Upper lobe of left lung (tissue), 6 donors: ENCODE data around the gene B3GNT9. TPM values are rescaled to one million over a fixed set of nuclear protein-coding genes. Genes with fewer than 3 reads are reported as not detected.

Experiments used
- ATAC-seq, 2 donors: fragments of 200-7000 bp; cut with Tn5 transposase; one replicate each; pipeline ENCODE4 v1.9.1; 2022; ENCODE audit warnings: mild to moderate bottlenecking in 2 of 2, moderate library complexity in 2 of 2; ENCODE audit not compliant: low FRiP score in 2 of 2
- DNase-seq, 2 donors: peaks; one replicate each; pipeline ENCODE4 v3.0.0-alpha.2; 2019 to 2020
- H3K27ac ChIP-seq, 4 donors: fragments of 200-600 bp; sonication (generic); one replicate each; pipeline ENCODE4 v1.5.1; 2016 to 2019
- H3K27me3 ChIP-seq, 4 donors: fragments of 200-600 bp; sonication (generic); one replicate each; pipeline ENCODE4 v1.5.1; 2017 to 2019
- H3K36me3 ChIP-seq, 4 donors: fragments of 200-600 bp; sonication (generic); one replicate each; pipeline ENCODE4 v1.5.1; 2016 to 2019
- H3K4me1 ChIP-seq, 4 donors: fragments of 200-600 bp; sonication (generic); one replicate each; pipeline ENCODE4 v1.5.1; 2018 to 2019
- H3K4me3 ChIP-seq, 4 donors: fragments of 200-600 bp; sonication (generic); one replicate each; pipeline ENCODE4 v1.5.1; 2017 to 2019; ENCODE audit warnings: mild to moderate bottlenecking in 2 of 4, moderate library complexity in 1 of 4
- H3K9me3 ChIP-seq, 4 donors: fragments of 200-600 bp; sonication (generic); one replicate each; pipeline ENCODE4 v1.5.1; 2018 to 2019
- EP300 ChIP-seq, 4 donors: sonication (generic); formaldehyde crosslinking; IDR thresholded peaks; one replicate each; pipeline ENCODE4 v1.5.1; 2017; ENCODE audit warnings: antibody characterized with exemption in 4 of 4, control low read depth in 2 of 4
- POLR2A ChIP-seq, 4 donors: fragments of 450-650 bp; IDR thresholded peaks; one replicate each; pipeline ENCODE4 v1.5.1; 2016 to 2017; ENCODE audit warnings: antibody characterized with exemption in 4 of 4, mild to moderate bottlenecking in 2 of 4
- POLR2AphosphoS5 ChIP-seq, 2 donors: sonication (generic); formaldehyde crosslinking; IDR thresholded peaks; one replicate each; pipeline ENCODE4 v1.5.1; 2017; ENCODE audit warnings: antibody characterized with exemption in 2 of 2
- WGBS, 2 donors: methylation state at CpG; one replicate each; pipeline ENCODE4 v1.1.5; 2017 to 2018; 5-methylcytosine and 5-hydroxymethylcytosine counted together
- total RNA-seq, 6 donors: library from RNA; depleted of rRNA in 4 of 6; stranded (reverse); fragments of >200 nt in 4 of 6; gene quantifications; one replicate each; pipeline versions ENCODE4 v1.1.0 to v1.2.1, GENCODE V29; 2016 to 2021
- TF ChIP-seq, protein P1 (sequence below), 6 experiments: fragments of 450-650 bp in 4 of 6; fragments of 200-600 bp in 2 of 6; sonication (generic) in 2 of 6; IDR thresholded peaks; one replicate each; pipeline ENCODE4 v1.5.1; 2016 to 2019; ENCODE audit warnings: antibody characterized with exemption in 6 of 6
- donor health status: DM: no; HTN: no; CAD: no; lungs with moderate emphysema.
- donor health status: DM: no; HTN: yes; CAD: no; lungs with severe emphysema.

The B3GNT9 gene
- total RNA-seq, 6 donors from 2014 or later = 6.3 to 20.8 (median 17.7) TPM

DNA sequence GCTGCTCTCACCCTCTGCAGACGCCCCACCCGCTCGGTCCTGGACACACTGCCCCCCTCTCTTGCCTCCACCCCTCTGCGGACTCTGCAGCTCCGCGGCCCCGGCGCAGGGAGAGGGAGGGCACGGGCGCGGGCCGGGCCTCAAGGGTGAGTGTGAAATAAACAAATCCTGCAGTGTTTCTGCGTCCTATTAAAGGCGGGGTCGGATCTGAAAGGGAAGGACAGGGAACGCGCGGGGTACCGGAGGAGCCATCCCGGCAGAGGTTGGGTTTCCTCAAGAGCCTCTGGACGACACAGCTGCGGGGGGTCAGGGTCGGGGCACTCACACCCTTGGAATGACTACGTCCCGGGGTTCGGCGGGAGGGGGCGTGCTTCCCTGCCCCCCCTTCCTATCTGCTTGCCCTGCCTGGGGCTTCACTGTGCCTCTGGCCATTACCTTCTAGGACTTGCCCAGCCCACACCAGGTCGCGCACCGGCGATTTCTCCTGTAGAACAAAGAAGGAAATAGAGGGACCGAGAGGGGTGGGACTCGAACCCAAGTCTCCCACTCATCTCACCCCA, 13.3 kb upstream of the B3GNT9 start:
- no peak for ATAC-seq
- peak overlapping the region in 2 of 4 donors; percentile 46 to 53 for H3K27ac ChIP-seq
- TF ChIP-seq POLR2A (IDR thresholded peaks at IDR 0.05) (no peak), EP300 (IDR thresholded peaks at IDR 0.05) (no peak), POLR2AphosphoS5 (IDR thresholded peaks at IDR 0.05) (no peak)
- TF ChIP-seq, protein P1, sequence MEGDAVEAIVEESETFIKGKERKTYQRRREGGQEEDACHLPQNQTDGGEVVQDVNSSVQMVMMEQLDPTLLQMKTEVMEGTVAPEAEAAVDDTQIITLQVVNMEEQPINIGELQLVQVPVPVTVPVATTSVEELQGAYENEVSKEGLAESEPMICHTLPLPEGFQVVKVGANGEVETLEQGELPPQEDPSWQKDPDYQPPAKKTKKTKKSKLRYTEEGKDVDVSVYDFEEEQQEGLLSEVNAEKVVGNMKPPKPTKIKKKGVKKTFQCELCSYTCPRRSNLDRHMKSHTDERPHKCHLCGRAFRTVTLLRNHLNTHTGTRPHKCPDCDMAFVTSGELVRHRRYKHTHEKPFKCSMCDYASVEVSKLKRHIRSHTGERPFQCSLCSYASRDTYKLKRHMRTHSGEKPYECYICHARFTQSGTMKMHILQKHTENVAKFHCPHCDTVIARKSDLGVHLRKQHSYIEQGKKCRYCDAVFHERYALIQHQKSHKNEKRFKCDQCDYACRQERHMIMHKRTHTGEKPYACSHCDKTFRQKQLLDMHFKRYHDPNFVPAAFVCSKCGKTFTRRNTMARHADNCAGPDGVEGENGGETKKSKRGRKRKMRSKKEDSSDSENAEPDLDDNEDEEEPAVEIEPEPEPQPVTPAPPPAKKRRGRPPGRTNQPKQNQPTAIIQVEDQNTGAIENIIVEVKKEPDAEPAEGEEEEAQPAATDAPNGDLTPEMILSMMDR (IDR thresholded peaks at IDR 0.05) = no peak
- H3K27me3 ChIP-seq = peaks cover 0 to 27% (median 10%) of the 10 kb centered on the region in 4 donors
- peak overlapping the region in 3 of 4 donors; percentile 22 to 45 (median 42) for H3K4me3 ChIP-seq
- no peaks in the 10 kb centered on the region for H3K9me3 ChIP-seq
- H3K4me1 ChIP-seq = peaks cover 43 to 63% (median 56%) of the 10 kb centered on the region in 4 donors
- H3K36me3 ChIP-seq = no peaks in the 10 kb centered on the region
- peak in 1 of 2 donors; percentile 88 for DNase-seq
- 1 to 2% methylated on average over 17 to 34 of the region's 34 CpGs for WGBS, 2 donors

DNA sequence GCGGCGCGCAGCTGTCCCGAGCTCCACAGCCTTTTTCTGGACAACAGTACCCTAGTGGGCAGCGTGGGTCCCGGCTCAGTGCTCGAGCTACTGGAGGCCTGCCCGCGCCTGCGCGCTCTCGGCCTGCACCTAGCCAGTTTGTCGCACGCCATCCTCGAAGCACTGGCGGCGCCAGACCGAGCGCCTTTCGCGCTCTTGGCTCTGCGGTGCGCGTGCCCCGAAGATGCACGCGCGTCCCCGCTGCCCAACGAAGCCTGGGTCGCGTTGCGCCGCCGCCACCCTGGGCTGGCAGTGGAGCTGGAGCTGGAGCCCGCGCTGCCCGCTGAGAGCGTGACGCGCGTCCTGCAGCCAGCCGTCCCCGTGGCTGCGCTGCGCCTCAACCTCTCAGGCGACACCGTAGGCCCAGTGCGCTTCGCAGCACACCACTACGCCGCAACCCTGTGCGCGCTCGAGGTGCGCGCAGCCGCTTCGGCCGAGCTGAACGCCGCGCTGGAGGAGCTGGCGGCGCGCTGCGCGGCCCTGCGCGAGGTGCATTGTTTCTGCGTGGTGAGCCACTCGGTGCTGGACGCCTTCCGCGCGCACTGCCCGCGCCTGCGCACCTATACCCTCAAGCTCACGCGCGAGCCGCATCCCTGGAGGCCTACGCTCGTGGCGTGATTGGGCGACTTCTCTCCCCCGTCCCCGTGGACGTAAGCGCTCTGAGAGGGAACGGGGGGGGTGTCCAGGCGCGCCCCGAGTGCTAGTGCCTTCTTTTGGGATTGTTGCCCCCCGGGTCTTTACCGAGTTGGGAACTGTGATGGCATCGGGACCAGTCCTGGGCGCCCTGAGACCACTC, 12.6 kb upstream of the B3GNT9 start:
- peak overlapping the region in 1 of 4 donors; percentile 46 for H3K27ac ChIP-seq
- peaks cover 50 to 70% (median 61%) of the 10 kb centered on the region in 4 donors for H3K4me1 ChIP-seq
- H3K27me3 ChIP-seq = peaks cover 0 to 27% (median 10%) of the 10 kb centered on the region in 4 donors
- no peak for TF ChIP-seq POLR2A (IDR thresholded peaks at IDR 0.05)
- TF ChIP-seq POLR2AphosphoS5 (IDR thresholded peaks at IDR 0.05) = no peak
- no peak for TF ChIP-seq EP300 (IDR thresholded peaks at IDR 0.05)
- TF ChIP-seq, protein P1 (IDR thresholded peaks at IDR 0.05) = peak in 1 of 6 experiments; percentile 2
- 9 to 36% methylated on average over 26 to 43 of the region's 99 CpGs for WGBS, 2 donors
- peak overlapping the region in 3 of 4 donors; percentile 22 to 45 (median 42) for H3K4me3 ChIP-seq
- DNase-seq (peak in 1 of 2 donors; percentile 92), ATAC-seq (no peak)
- no peaks in the 10 kb centered on the region for H3K36me3 ChIP-seq
- H3K9me3 ChIP-seq = no peaks in the 10 kb centered on the region

DNA sequence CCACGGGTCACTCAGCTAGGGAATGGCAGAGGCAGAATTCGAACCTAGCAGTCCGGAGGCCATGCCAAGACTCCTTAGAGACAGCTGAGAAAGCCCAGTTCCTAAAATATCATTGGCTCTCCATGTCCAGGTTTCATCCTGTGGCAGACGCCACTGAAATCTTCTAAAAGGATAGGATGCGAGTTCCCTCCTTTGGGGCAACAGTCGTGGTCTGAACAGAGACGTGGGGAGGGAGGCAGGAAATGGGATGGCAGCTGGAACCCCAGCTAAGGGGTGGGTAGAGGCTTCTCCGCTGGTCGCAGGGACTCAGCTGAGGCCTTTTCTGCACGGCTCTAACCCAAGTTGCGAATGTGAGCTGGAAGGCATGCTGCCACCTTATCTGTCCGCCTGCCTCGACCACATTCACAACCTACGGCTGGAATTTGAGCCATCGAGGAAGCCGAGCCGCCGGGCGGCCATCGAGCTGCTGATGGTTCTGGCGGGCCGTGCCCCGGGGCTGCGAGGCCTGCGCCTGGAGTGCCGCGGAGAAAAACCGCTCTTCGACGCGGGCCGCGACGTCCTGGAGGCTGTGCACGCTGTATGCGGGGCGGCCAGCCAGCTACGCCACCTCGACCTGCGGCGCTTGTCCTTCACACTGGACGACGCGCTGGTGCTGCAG, 11.8 kb upstream of the B3GNT9 start:
- H3K27me3 ChIP-seq = peaks cover 0 to 27% (median 10%) of the 10 kb centered on the region in 4 donors

DNA sequence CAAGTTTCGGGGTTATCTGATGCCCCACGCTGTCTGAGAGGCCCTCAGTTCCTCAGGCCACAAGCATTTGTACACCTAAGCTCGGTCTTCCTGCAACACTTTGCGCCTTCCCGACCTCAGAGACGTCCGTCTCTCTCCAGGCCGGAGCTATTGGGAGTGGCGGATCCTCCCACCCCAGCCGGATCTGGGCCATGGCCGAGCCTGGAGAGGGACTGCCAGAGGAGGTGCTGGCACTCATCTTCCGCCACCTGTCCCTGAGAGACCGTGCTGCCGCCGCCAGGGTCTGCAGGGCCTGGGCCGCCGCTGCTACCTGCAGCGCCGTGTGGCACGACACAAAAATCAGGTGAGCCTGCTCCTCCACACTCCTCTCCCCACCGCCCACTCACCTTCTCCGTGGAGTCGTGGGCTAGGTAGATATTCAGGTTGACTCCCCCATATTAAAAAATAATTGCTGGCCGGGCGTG, 10.8 kb upstream of the B3GNT9 start:
- Histone ChIP-seq H3K9me3 (no peaks in the 10 kb centered on the region), H3K27ac (no peak overlapping the region), H3K4me3 (peak overlapping the region in 3 of 4 donors; percentile 79 to 99 (median 82)), H3K4me1 (peaks cover 55 to 75% (median 65%) of the 10 kb centered on the region in 4 donors), H3K27me3 (peaks cover 0 to 27% (median 10%) of the 10 kb centered on the region in 4 donors), H3K36me3 (no peaks in the 10 kb centered on the region)
- peak in 1 of 2 donors; percentile 74 for DNase-seq
- ATAC-seq = no peak
- WGBS, 2 donors = 53 to 63% methylated on average over 18 to 25 of the region's 25 CpGs
- no peak for TF ChIP-seq EP300 (IDR thresholded peaks at IDR 0.05)
- no peak for TF ChIP-seq POLR2AphosphoS5 (IDR thresholded peaks at IDR 0.05)
- no peak for TF ChIP-seq POLR2A (IDR thresholded peaks at IDR 0.05)
- TF ChIP-seq, protein P1 (IDR thresholded peaks at IDR 0.05) = no peak

More for the DNA sequence above, 11.8 kb upstream of the B3GNT9 start:
- ATAC-seq (no peak), DNase-seq (no peak)
- WGBS, 2 donors = 45 to 50% methylated on average over 10 to 36 of the region's 44 CpGs
- no peak overlapping the region for H3K27ac ChIP-seq
- H3K9me3 ChIP-seq = no peaks in the 10 kb centered on the region
- TF ChIP-seq POLR2A (IDR thresholded peaks at IDR 0.05) = no peak
- TF ChIP-seq, protein P1 (IDR thresholded peaks at IDR 0.05) = no peak
- H3K4me1 ChIP-seq = peaks cover 55 to 75% (median 65%) of the 10 kb centered on the region in 4 donors
- peak overlapping the region in 3 of 4 donors; percentile 22 to 45 (median 42) for H3K4me3 ChIP-seq
- H3K36me3 ChIP-seq = no peaks in the 10 kb centered on the region
